ENCODE measurements around the gene DAP.
"Not testable (repeated sequence)": the region's sequence is repeated elsewhere in the genome, so short reads cannot be mapped to it uniquely, and the experiment has no call there.

The DAP gene

DNA sequence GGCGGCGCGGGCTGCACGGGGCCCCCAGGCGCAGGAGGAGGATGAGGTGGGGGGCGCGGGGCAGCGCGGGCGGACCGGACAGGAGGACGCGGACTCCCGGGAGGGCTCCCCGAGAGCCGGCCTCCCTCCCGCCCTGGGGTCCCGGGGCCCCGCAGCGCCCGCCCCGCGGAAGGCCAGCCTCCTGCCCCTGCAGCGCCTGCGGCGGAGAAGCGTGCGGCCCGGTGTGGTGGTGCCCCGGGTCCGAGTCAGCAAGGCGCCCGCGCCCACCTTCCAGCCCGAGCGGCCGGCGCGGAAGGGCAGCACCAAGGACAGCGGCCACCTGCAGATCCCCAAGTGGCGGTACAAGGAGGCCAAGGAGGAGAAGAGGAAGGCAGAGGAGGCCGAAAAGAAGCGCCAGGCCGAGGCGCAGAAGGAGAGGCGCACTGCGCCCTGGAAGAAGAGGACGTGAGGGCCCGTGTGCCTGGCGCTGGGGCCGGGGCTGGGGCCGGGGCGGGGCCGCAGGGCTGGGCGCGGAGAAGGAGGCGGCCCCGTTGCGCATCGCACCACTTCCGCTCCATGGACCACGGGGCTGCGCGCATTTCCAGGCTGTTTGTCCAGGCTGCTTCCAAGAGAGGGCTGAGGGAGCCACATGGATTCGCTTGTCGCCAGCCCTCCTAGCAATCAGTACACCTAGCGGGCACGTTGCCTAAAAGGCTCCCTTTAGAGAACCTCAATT, 111.2 kb downstream of the DAP start:
- no peak for DNase-seq

DNA sequence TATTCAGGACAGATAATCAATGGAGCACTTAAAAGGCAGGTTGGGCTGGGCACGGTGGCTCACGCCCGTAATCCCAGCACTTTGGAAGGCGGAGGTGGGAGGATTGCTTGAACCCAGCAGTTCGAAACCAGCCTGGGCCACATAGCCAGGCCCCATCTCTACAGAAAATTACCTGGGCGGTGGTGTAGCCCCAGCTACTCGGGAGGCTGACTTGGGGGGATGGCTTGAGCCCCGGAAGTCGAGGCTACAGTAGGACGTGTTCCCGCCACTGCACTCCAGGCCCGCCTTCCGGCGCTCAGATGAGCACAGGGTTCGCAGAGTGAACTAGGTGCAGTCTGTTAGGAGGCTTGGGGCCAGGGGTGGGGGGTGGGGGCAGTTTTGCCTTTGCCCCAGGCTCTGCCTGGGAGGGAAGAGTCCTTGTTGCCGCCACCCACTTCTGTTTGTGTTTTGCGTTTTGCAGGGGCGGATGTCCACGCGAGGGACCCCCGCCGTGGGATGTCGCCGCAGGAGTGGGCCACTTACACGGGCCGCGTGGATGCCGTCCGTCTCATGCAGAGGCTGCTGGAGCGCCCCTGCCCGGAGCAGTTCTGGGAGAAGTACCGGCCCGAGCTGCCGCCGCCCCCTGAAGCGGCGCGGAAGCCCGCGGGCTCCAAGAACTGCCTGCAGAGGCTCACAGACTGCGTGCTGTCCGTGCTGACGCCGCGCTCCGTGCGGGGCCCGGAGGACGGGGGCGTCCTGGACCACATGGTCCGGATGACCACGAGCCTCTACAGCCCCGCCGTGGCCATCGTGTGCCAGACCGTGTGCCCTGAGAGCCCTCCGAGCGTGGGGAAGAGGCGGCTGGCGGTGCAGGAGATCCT, 112.0 kb downstream of the DAP start:
- DNase-seq = no peak

DNA sequence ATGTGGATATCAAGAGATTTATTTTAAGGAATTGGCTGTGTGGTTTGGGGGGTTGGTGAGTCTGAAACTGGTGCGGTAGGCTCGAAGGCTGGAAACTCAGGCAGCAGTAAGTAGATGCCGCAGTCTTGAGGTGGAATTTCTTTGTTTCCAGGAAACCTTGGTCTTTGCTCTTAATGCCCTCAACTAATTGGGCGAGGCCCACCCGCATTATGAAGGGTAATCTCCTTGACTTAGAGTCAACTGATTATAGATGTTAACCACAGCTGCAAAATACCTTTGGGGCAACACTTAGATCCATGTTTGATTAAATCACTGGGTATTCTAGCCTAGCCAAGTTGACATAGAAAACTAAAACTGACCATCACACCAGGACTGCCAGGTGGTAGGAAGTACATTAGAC, 113.4 kb downstream of the DAP start:
- DNase-seq = no peak

DNA sequence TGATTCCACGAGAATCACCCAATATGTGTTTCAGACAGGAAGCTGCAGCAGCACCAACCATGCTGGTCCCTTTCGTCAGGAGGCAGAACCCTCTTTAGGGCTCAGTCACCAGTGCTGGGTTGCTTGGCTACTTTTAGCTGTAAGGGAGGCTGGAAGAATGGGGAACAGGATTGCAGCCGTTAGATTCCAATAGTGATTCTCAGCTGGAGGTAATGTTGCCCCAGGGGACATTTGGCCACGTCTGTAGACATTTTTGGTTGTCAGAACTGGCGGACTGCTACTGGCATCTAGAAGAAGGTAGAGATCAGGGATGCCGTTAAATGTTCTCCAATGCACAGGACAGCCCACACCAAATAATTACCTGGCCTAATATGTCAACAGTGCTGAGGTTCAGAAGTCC, 115.4 kb downstream of the DAP start:
- DNase-seq = no peak

DNA sequence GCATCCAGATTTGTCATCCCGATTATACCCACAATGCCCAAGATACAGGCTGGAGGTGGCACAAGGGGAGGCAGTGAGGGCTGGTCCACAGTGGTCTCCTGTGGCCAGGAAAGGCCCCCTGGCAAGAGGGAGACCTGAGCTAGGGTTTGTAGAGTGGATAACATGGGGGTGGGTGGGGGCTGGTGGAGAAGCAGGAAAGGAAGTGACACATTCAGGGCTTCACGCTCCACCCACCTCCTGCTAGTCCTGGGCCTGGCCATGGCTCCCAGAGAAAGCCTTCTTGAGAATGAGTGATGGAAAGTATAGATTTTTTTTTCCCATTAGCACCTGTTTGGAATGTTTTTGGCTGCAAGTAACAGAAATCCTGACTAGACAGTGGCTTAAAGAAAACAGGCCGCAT, 115.9 kb downstream of the DAP start:
- DNase-seq = no peak

DNA sequence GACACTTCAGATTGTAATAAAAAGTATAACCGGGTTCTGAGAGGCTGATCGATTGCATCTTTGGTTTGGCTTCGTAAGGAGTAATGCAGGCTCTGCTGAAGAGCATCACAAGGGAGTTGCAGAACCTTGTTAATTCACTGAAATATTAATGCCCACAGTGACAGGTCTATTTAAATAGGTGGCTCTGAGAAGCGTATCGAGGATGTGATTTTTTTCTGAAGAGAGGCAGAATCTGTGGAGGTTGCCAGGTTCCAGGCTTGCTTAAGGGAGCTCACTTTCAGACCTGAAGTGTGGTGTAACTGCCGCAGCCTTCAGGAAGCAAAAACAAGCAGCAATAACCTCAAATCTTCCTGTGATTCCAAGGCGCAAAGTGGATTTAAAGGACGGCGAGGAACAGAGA, 116.8 kb downstream of the DAP start:
- DNase-seq = no peak

DNA sequence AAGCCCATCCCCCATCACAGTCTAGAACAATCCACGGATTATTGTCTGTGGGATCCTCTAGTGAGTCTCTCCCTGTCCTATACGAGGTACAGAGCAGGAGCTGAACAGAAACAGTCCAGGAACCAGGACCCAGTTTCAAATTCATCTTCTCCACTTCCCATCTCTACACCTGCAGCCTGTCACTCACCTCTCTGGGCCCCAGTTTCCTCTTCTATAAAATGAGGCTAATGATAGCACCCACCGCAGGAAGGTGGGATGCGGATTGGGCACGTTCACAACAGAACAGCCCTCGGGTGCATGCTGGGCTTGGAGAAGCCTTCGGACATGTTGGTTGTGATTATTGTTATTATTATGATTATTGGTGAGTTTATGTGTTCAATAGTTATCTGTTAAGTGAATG, 118.7 kb downstream of the DAP start:
- no peak for DNase-seq

DNA sequence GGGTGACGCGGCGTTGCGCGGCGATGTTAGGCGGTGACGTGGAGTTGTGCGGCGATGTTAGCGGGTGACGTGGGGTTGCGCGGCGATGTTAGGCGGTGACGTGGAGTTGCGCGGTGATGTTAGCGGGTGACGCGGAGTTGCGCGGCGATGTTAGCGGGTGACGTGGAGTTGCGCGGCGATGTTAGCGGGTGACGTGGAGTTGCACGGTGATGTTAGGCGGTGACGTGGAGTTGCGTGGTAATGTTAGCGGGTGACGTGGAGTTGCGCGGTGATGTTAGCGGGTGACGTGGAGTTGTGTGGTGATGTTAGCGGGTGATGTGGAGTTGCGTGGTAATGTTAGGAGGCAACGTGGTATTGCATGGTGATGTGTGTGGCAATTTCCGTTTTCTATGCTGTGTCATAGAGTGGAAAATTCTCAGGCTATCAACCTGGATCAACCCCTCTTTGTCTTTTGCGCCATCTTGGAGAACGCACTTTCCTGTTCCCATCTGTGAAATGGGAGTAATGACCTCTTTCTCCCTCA, 121.1 kb downstream of the DAP start:
- no peak for DNase-seq

DNA sequence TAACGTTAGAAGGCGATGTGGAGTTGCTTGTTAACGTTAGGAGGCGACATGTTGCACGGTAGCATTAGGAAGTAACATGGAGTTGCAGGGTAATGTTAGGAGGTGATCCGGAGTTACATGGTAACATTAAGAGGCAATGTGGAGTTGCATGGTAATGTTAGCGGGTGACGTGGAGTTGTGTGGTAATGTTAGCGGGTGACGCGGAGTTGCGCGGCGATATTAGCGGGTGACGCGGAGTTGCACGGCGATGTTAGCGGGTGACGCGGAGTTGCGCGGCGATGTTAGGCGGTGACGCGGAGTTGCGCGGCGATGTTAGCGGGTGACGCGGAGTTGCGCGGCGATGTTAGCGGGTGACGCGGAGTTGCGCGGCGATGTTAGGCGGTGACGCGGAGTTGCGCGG, 122.3 kb downstream of the DAP start:
- not testable (repeated sequence) for DNase-seq

DNA sequence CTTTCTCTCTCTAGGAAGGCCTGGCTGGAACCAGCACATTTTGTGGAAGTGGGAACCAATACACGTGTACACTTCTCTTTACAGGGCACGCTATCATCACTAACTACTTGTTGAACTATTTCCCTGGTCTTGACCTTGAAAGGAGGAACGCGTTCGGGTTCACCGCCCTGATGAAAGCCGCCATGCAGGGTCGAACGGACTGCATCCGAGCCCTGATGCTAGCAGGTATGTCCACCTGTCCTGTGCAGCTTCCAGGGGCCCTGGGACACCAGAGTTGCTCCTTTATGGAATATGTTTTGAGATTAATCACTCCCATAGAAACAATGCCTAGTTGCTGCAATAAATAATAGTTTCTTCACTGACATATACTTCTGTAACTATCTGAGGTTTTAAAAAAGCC, 123.1 kb downstream of the DAP start:
- no peak for DNase-seq

DNA sequence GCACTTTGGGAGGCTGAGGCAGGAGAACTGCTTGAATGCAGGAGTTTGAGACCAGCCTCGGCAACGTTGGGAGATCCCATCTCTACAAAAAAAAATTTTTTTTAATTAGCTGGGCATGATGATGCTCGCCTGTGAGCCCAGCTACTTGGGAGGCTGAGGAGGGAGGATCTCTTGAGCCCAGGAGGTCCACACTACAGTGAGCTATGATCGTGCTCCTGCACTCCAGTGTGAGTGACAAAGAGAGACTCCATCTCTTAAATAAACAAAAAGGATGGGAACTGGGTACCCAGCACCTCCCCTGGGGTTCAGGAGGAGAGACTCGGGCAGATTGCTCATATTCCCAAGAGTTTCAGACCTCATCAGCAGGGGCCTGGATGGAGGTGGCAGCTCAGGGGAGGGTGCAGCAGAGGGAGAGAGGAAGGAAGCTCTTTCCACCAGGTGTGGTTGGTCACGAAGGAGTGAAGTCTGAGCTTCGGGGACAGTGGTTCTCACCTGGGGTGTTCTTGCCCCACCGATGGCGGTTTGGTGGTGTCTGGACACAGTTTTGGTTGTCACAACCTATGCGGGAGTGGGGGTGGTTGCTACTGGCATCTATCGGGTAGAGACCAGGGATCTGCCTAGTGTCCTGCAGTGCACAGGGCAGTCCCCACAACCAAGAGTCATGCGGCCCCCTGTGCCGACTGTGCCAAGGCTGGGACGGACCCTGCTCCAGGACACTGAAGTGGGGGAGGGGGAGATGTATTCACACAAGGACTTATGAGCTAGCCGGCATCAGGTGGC, 124.5 kb downstream of the DAP start:
- no peak for DNase-seq

DNA sequence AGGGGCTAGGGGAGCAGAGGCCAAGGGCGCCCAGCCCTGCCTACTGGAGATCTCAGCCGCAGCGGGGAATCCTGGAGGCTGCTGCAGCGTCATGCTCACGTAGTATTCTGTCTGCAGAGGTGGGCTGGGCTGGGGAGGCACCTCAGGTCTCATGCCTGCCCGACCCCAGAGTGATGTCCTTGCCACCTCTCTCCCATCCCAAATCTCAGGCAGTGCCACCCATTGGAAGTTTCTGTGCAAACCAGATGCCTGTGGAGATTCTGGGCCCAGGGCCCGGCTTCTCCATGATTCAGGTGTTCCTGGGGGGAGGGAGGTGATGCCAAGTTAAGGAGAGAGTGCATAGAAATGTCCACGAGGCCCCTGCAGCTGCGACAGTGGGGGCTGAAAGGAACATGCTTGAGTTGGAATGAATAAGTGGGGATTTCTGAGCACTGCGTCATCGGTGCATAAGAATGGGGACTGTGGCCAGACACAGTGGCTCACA, 125.1 kb downstream of the DAP start:
- DNase-seq = no peak

DNA sequence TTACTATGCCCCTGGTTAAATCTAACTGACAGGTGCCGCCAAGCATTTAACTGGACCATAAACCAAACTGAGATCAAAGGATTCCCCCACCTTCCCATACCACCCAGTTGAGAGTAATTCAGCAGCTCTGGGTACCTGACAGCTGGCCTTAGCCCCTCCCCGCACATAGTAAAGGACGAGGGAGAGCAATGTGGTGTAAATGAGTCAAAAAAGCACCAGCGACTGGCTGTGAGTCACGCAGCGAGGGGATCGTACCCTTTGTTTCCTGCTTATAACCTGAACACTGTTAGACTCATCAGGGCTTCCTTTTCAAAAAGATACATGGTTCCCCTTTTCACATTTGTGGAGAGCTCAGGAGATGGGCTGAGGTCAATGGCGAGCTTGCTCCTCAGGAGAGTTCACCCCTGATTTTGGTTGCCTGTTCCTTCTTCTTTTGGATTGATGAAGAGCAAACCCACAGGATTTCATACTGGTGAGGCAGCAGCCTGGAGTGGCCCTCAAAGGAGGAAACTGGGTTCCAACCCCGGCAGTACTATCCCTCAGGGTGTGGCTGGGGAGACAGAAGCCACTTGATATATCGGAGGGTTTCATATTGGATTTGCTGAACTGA, 125.7 kb downstream of the DAP start:
- DNase-seq = peak; percentile 18

DNA sequence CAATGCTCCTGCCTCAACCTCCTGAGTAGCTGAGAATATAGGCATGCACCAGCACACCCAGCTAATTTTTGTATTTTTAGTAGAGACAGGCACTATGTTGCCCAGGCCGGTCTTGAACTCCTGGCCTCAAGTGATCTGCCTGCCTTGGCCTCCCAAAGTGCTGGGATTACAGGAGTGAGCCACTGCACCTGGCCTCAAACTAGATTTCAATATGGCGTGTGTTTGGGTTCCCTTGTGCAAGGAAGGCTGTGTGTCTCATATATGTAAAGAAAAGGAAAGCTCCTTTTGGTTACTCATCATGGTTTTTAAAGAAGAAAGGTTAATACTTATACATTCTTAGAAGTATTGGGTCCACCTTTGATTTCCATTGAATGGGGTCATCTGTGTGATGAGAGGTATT, 126.5 kb downstream of the DAP start:
- no peak for DNase-seq

DNA sequence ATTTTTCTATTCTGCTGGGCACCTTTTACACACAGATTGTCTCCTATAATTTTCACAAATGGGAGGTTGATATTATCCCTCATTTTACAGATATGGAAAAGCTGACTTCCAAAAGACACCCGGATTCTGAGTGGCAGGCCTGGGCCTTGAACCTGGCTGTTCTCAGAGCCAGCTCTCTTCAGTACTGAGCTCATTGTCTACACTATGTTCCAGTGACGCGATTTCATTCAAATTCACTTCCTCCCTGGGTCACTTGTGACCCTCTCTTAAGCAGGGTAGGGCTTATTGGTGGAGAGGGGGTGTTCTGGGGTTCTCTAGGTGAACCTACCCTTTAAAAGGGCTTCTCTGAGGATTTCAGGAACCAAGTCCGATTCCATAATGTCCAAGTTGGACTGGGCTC, 127.0 kb downstream of the DAP start:
- DNase-seq = no peak

DNA sequence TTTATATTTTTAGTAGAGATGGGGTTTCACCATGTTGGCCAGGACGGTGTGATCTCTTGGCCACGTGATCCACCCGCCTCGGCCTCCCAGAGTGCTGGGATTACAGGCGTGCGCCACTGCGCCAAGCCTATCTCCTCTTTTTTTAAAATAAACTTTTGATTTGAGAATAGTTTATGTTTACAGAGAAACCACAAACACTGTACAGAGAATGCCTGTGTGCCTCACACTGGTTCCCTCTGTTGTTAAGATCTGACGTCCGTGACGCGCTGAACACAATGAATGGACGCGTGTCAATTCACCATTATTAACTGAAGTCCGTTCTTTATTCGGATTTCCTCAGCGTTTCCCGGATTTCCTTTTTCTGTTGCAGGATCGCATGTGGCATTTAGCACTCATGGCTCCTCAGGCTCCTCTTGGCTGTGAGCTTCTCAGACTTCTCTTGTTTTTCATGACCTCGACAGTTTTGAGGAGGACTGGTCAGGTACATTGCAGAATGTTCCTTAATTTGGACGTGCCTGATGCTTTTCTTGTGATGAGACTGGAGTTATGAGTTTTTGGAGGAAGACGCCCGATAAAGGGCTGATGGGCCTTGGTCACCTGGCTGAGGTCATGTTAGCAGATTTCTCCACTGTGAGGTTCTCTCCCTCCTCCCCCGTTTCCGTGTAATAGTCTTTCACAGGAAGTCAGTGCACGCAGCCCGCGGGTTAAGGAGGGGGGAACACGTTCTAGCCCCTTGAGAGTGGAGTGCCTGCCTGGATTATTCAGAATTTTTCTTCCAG, 127.6 kb downstream of the DAP start:
- peak; percentile 73 for DNase-seq

DNA sequence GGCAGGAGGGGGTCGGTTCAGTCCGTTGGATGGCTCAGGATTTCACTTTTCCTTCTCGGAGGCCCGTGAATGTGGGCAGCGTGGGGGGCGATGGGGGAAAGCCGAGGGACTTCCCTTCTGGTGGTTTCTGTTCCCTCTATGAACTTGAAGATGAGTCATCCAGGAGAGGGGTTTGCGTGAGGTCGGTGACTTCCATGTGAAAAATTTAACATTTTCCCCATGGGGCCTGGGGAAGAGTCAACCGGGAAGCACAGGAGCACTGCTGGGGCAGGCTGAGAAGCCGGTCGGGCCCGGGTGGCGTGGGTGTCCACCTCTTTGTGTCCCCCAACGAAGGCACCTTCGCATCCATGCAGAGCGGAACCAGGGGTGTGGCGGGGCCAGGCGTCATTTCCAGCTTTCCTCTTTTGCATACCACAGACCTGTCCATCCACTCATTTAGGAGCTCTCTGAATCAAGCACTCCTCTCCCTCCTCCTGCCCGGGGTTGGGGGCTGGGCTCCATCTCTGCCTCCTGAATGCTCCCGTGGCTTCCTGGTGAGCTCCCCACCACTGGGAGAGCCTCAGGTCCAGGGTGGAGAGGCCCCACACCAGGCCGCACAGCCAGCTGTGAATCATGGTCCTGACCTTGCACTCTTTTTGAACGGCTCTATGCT, 128.8 kb downstream of the DAP start:
- DNase-seq = peak; percentile 14

DNA sequence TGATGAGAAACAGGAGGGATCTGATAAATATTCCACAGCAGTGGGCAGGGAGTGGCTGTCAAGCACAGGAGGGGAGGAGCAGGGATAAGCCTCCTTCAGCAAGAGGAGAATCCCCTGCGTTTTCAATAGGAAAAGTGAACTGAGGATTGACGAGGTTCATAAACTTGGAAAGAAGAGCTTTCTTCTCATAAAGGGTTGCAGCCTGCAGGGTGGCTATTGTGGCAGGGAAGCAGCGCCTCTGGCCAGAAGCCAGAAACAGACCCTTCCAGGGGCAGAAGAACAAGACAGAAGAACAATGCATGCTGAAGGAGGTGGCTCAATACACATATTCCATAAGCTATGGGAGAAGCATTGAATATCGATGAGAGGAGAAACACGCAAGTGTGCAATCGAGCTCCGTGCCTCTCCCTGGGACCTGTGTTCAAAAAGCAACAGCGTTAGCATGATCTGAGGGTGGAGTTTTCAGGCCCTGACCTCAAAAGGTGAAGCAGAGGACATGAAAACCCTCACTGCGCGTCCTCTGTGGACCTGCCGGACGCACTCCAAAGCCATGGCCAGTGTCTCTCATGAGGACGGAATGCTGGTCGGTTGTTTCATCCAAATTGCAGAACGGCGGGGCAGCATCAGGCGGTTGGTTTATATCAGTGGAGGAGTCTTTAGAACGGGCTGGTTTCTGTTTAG, 129.6 kb downstream of the DAP start:
- DNase-seq = no peak

DNA sequence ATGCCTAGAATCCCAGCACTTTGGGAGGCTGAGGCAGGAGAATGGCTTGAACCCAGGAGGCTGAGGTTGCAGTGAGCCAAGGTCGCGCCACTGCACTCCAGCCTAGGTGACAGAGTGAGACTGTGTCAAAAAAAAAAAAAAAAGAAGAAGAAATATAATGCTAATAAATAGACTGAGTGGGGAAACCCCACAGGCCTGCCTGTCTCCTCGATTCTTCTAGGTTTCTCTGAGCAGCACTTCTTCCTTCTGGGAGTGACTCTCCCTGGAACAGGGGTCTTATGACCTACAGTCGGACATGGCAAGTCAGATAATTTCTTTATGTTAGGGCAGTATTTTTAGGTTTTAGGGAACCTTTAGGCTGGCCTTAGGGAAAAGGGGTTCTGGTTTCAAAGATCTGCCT, 130.3 kb downstream of the DAP start:
- DNase-seq = not testable (repeated sequence)

DNA sequence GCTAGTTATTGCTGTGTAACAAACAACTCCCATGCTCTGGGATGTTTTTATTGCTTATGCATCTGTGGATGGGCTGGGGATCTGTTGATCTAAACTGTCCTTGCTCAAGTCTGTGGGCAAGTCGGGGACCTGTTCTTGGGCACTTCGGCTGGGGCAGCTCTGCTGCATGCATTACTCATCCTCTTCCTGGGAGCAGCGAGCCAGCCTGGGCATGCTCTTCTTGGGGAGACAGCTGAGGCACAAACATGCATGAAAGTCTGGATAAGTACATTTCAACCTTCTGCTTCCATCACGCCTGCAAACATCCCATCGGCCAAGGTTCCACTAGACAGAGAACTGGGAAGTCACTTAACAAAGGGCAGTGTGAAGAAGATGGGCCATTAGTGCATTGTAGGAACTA, 130.9 kb downstream of the DAP start:
- no peak for DNase-seq

DNA sequence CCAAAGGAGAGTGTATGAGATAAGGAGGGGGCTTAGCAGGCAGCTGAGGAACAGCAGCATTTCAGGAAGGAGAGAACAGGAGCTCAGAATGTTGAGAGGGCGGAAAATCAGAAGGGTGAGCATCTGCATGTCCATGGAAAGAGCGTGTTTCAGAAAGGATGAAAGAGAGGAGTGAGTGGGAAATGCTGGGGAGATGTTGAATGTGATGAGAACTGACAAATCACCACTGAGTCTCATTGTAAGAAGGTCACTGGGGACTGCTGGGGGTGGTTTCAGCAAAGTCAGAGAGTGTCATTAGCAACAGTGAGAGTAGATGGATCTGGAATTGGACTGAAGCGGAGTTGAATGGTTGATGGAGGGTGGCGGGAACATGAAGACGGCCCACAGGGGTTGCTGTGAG, 131.4 kb downstream of the DAP start:
- DNase-seq = no peak

Data from GF-D8 (cell line).